ENCODE results near the gene MIDN.
A peak's percentile ranks its signal among the peaks of the same experiment; 100 is the strongest.

The MIDN gene

DNA sequence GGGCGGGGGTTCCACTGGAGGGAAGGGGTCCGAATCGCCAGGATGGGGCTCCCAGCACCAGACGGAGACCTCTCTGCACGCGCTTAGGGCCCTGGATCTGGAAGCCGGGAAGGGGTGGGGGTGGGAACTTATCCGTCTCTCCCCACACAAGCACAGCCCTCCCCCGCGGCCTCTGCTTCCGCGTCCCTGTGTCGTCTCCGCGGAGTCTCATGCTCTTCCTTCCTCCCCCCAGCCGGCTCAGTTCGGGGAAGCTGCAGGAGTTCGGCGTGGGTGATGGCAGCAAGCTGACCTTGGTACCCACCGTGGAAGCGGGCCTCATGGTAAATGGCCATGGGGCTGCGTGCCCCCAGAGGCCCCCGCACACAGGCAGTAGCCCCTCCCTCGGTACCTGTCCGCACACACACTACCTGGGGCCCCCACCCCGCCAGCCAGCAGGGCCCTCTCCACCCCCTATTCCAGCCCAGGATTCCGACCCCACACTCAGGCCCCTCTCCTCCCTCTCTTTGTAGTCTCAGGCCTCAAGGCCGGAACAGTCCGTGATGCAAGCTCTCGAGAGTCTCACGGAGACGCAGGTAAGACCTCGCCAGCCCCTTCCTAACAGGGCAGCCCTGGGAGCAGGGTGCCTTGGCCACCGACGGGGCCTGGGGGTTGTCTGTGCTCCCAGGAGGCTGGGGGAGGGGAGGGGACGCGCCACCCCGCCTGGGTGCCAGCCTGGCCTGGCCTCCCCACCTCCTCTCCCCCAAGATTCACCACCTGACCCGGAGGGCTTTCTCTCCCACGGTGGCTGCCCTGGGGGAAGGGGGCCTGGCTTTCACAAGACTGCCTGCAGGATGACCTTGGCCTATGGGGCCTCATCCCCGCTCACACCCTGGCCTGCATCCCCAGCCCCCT lies 3.2 kb downstream of the MIDN start (continued):
- TF ChIP-seq, protein P1, sequence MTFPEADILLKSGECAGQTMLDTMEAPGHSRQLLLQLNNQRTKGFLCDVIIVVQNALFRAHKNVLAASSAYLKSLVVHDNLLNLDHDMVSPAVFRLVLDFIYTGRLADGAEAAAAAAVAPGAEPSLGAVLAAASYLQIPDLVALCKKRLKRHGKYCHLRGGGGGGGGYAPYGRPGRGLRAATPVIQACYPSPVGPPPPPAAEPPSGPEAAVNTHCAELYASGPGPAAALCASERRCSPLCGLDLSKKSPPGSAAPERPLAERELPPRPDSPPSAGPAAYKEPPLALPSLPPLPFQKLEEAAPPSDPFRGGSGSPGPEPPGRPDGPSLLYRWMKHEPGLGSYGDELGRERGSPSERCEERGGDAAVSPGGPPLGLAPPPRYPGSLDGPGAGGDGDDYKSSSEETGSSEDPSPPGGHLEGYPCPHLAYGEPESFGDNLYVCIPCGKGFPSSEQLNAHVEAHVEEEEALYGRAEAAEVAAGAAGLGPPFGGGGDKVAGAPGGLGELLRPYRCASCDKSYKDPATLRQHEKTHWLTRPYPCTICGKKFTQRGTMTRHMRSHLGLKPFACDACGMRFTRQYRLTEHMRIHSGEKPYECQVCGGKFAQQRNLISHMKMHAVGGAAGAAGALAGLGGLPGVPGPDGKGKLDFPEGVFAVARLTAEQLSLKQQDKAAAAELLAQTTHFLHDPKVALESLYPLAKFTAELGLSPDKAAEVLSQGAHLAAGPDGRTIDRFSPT (tag by site-specific recombination; IDR thresholded peaks at IDR 0.05), result peak; percentile 84
- TF ChIP-seq GFI1B (tag by site-specific recombination; IDR thresholded peaks at IDR 0.05) (no peak), ZNF621 (tag by site-specific recombination; IDR thresholded peaks at IDR 0.05) (no peak), ZNF132 (tag by site-specific recombination; IDR thresholded peaks at IDR 0.05; ENCODE audit: borderline replicate concordance) (no peak), ZNF48 (tag by site-specific recombination; IDR thresholded peaks at IDR 0.05) (no peak), ZNF785 (tag by site-specific recombination; IDR thresholded peaks at IDR 0.05) (no peak), ZBTB21 (tag by site-specific recombination; IDR thresholded peaks at IDR 0.05) (no peak; the same call in 1 of the 2 replicates), ZNF571 (tag by site-specific recombination; IDR thresholded peaks at IDR 0.05) (no peak), BCL11B (tag by site-specific recombination; IDR thresholded peaks at IDR 0.05; ENCODE audit: low read depth) (peak; percentile 62; the same call in 1 of the 2 replicates), EGR2 (tag by site-specific recombination; IDR thresholded peaks at IDR 0.05; ENCODE audit: low read depth) (peak; percentile 58)

DNA sequence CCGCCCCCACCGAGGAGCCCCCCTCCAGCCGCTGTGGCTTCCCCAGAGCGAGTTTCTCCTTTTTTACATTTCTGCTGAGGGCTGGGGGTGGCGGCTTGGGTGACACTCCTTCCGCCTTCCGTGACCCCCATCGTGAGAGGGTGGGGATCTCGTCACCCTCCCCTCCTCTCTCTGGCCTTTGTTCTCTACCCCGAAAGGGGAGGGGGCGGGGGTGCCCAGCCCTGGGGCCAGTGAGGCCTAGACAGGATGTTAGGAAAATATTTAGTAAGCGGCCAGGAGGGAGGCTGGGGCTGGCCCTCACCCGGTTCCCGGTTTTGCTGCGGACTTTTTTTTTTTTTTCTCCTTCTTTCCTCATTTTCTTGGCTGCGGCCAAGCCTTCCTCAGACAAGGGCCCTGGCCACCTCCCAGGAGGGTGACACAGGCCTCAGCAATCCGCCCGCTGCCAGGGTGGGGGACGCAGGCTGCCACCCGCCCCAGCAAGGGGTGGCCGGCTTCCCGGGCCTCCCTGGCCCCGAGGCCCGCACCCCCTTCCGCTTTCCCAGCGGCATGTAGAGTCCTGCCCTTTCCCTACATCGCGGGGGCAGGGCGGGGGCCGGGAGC lies 3.9 kb downstream of the MIDN start:
- peak overlapping the region; percentile 100 for H3K27ac ChIP-seq (ENCODE audit: extremely low read depth, low read depth, low read length)
- ChIA-PET POLR2A (interaction anchor here (0.5 to 10.8 kb wide), 16 partner anchors 8 to 572 kb away, joined by 3 to 407 read pairs (median 4); partner anchors contain the start of genes ATP5F1D, CIRBP, FAM174C and GPX4), CTCF (interaction anchor here (0.6 to 2.7 kb wide), 4 partner anchors 8 to 16 kb away, joined by 3 to 13 read pairs (median 12); partner anchors contain the start of gene CIRBP)
- H3K9me3 ChIP-seq (ENCODE audit: control insufficient read depth, insufficient read depth, low read depth, low read length), result no peaks in the 10 kb centered on the region
- peak overlapping the region; percentile 92 for H3K4me3 ChIP-seq (ENCODE audit: low read depth, low read length)
- H3K4me1 ChIP-seq (ENCODE audit: control insufficient read depth, insufficient read depth, low read length), result peaks cover 9% of the 10 kb centered on the region
- H3K36me3 ChIP-seq (ENCODE audit: control insufficient read depth in 2 of 2, insufficient read depth in 1 of 2, low read length in 2 of 2), result peaks cover 16 to 50% of the 10 kb centered on the region in 2 experiments; a peak in 2 of 3 replicates
- TF ChIP-seq, protein P2, sequence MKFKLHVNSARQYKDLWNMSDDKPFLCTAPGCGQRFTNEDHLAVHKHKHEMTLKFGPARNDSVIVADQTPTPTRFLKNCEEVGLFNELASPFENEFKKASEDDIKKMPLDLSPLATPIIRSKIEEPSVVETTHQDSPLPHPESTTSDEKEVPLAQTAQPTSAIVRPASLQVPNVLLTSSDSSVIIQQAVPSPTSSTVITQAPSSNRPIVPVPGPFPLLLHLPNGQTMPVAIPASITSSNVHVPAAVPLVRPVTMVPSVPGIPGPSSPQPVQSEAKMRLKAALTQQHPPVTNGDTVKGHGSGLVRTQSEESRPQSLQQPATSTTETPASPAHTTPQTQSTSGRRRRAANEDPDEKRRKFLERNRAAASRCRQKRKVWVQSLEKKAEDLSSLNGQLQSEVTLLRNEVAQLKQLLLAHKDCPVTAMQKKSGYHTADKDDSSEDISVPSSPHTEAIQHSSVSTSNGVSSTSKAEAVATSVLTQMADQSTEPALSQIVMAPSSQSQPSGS (tag by site-specific recombination; IDR thresholded peaks at IDR 0.05; ENCODE audit: low read depth), result no peak
- TF ChIP-seq SP2 (tag by site-specific recombination; IDR thresholded peaks at IDR 0.05) (peak; percentile 11), ZNF121 (tag by site-specific recombination; IDR thresholded peaks at IDR 0.05) (no peak), BCL11A (tag by site-specific recombination; IDR thresholded peaks at IDR 0.05; ENCODE audit: low read depth) (no peak), ZXDB (tag by site-specific recombination; IDR thresholded peaks at IDR 0.05) (peak; percentile 26; the same call in 1 of the 2 replicates), ZIC2 (tag by site-specific recombination; IDR thresholded peaks at IDR 0.05) (0 out of 2 replicates have a peak, but pooled peaks have one; percentile 93), ZNF776 (tag by site-specific recombination; IDR thresholded peaks at IDR 0.05; ENCODE audit: borderline replicate concordance) (no peak), SALL2 (tag by site-specific recombination; IDR thresholded peaks at IDR 0.05; ENCODE audit: borderline replicate concordance) (no peak), ZNF623 (tag by site-specific recombination; IDR thresholded peaks at IDR 0.05) (0 out of 2 replicates have a peak, but pooled peaks have one; percentile 7), KLF8 (tag by site-specific recombination; IDR thresholded peaks at IDR 0.05) (peak; percentile 71)
- TF ChIP-seq, protein P3, sequence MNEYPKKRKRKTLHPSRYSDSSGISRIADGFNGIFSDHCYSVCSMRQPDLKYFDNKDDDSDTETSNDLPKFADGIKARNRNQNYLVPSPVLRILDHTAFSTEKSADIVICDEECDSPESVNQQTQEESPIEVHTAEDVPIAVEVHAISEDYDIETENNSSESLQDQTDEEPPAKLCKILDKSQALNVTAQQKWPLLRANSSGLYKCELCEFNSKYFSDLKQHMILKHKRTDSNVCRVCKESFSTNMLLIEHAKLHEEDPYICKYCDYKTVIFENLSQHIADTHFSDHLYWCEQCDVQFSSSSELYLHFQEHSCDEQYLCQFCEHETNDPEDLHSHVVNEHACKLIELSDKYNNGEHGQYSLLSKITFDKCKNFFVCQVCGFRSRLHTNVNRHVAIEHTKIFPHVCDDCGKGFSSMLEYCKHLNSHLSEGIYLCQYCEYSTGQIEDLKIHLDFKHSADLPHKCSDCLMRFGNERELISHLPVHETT (tag by site-specific recombination; IDR thresholded peaks at IDR 0.05), result 0 out of 2 replicates have a peak, but pooled peaks have one; percentile 46
- TF ChIP-seq, protein P4, sequence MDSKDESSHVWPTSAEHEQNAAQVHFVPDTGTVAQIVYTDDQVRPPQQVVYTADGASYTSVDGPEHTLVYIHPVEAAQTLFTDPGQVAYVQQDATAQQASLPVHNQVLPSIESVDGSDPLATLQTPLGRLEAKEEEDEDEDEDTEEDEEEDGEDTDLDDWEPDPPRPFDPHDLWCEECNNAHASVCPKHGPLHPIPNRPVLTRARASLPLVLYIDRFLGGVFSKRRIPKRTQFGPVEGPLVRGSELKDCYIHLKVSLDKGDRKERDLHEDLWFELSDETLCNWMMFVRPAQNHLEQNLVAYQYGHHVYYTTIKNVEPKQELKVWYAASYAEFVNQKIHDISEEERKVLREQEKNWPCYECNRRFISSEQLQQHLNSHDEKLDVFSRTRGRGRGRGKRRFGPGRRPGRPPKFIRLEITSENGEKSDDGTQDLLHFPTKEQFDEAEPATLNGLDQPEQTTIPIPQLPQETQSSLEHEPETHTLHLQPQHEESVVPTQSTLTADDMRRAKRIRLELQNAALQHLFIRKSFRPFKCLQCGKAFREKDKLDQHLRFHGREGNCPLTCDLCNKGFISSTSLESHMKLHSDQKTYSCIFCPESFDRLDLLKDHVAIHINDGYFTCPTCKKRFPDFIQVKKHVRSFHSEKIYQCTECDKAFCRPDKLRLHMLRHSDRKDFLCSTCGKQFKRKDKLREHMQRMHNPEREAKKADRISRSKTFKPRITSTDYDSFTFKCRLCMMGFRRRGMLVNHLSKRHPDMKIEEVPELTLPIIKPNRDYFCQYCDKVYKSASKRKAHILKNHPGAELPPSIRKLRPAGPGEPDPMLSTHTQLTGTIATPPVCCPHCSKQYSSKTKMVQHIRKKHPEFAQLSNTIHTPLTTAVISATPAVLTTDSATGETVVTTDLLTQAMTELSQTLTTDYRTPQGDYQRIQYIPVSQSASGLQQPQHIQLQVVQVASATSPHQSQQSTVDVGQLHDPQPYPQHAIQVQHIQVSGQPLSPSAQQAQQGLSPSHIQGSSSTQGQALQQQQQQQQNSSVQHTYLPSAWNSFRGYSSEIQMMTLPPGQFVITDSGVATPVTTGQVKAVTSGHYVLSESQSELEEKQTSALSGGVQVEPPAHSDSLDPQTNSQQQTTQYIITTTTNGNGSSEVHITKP (tag by site-specific recombination; IDR thresholded peaks at IDR 0.05), result peak; percentile 22; the same call in 1 of the 2 replicates
- TF ChIP-seq, protein P5, sequence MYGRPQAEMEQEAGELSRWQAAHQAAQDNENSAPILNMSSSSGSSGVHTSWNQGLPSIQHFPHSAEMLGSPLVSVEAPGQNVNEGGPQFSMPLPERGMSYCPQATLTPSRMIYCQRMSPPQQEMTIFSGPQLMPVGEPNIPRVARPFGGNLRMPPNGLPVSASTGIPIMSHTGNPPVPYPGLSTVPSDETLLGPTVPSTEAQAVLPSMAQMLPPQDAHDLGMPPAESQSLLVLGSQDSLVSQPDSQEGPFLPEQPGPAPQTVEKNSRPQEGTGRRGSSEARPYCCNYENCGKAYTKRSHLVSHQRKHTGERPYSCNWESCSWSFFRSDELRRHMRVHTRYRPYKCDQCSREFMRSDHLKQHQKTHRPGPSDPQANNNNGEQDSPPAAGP (tag by site-specific recombination; IDR thresholded peaks at IDR 0.05), result peak; percentile 15; the same call in 1 of the 2 replicates
